NT2/D1 (cell line): ENCODE results near the gene PISD.
A peak's percentile ranks its signal among the peaks of the same experiment; 100 is the strongest.
"Not testable (repeated sequence)": the region's sequence is repeated elsewhere in the genome, so short reads cannot be mapped to it uniquely, and the experiment has no call there.

Source experiments
- DNase-seq: peaks from one replicate; pipeline ENCODE4 v3.0.0-alpha.2; 2011; ENCODE audit warnings: low read depth, low spot score
- H3K27me3 ChIP-seq: 2 replicates; pipeline ENCODE4 v1.6.0; 2011; ENCODE audit warnings: mild to moderate bottlenecking; ENCODE audit not compliant: insufficient read length, insufficient read depth
- H3K36me3 ChIP-seq: 2 replicates; pipeline ENCODE4 v1.6.1; 2011; ENCODE audit warnings: mild to moderate bottlenecking, low read length, mixed read lengths; ENCODE audit not compliant: insufficient read depth, insufficient read length
- H3K4me1 ChIP-seq: 2 replicates; pipeline ENCODE4 v1.5.1; 2011; ENCODE audit not compliant: insufficient read depth, insufficient read length
- H3K4me3 ChIP-seq: 2 replicates; pipeline ENCODE4 v1.5.1; 2011; ENCODE audit warnings: low read depth; ENCODE audit not compliant: insufficient read length
- H3K9ac ChIP-seq: 2 replicates; pipeline ENCODE4 v1.6.0; 2011; ENCODE audit warnings: low read depth; ENCODE audit not compliant: insufficient read length
- H3K9me3 ChIP-seq: 2 replicates; pipeline ENCODE4 v1.5.1; 2011; ENCODE audit warnings: mild to moderate bottlenecking, low read length; ENCODE audit not compliant: insufficient read depth
- SUZ12 ChIP-seq: IDR thresholded peaks from 2 replicates; pipeline ENCODE4 v1.6.1; 2011; ENCODE audit not compliant: insufficient read length, insufficient read depth; ENCODE audit errors: extremely low read depth
- YY1 ChIP-seq: IDR thresholded peaks from 2 replicates; pipeline ENCODE4 v1.6.1; 2011; ENCODE audit not compliant: insufficient read length, insufficient read depth
- ZNF274 ChIP-seq: IDR thresholded peaks from 2 replicates; pipeline ENCODE4 v1.6.1; 2011; ENCODE audit warnings: mild to moderate bottlenecking, low read depth, low read length

The PISD gene

GRCh38 chr22:31662668-31663037, 638 bp upstream of the PISD start:
- no peak for DNase-seq
- peak overlapping the region; percentile 71 for H3K4me3 ChIP-seq
- no peaks in the 10 kb centered on the region for H3K27me3 ChIP-seq
- TF ChIP-seq ZNF274 (no peak), SUZ12 (no peak), YY1 (no peak)
- no peaks in the 10 kb centered on the region for H3K4me1 ChIP-seq
- no peaks in the 10 kb centered on the region for H3K9me3 ChIP-seq
- no peaks in the 10 kb centered on the region for H3K36me3 ChIP-seq
- H3K9ac ChIP-seq = peak overlapping the region; percentile 65

DNA sequence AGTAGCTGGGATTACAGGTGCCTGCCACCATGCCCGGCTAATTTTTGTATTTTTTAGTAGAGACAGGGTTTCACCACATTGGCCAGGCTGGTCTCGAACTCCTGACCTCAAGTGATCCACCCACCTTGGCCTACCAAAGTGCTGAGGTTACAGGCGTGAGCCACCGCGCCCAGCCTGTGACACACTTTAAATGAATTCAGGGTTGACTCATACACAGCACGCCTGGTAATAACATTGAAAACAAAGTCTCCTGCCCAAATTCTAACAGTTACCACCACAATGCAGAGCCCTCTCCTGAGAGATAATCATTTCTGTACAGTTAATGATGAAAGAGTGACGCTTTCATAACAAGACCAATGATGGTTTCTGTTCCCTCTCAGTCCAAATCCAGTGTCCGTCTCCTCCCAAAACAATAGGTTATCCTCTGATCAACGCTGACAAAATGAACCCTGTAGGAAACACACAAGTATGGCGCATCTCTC, 1.1 kb downstream of the PISD start:
- not testable (repeated sequence) for DNase-seq, H3K27me3 ChIP-seq, H3K9me3 ChIP-seq, H3K36me3 ChIP-seq, H3K4me1 ChIP-seq
- Histone ChIP-seq H3K4me3 (peak overlapping the region; percentile 71), H3K9ac (peak overlapping the region; percentile 79)

- no peak for TF ChIP-seq ZNF274
- Histone ChIP-seq H3K36me3 (peaks cover 3% of the 10 kb centered on the region), H3K27me3 (no peaks in the 10 kb centered on the region), H3K9me3 (no peaks in the 10 kb centered on the region), H3K4me3 (no peak overlapping the region), H3K4me1 (no peaks in the 10 kb centered on the region), H3K9ac (no peak overlapping the region)
- no peak for DNase-seq
Observed at GRCh38 chr22:31659246-31659645, 2.8 kb downstream of the PISD start.

- DNase-seq = no peak
- Histone ChIP-seq H3K27me3 (no peaks in the 10 kb centered on the region), H3K4me3 (no peak overlapping the region), H3K9ac (no peak overlapping the region), H3K9me3 (no peaks in the 10 kb centered on the region), H3K4me1 (no peaks in the 10 kb centered on the region), H3K36me3 (peaks cover 8% of the 10 kb centered on the region)
- TF ChIP-seq SUZ12 = no peak
- no peak for TF ChIP-seq ZNF274
- TF ChIP-seq YY1 = no peak
Observed at GRCh38 chr22:31654408-31654807, 7.6 kb downstream of the PISD start.

GRCh38 chr22:31653944-31654343, 8.1 kb downstream of the PISD start:
- TF ChIP-seq ZNF274 (no peak), YY1 (no peak), SUZ12 (no peak)
- Histone ChIP-seq H3K27me3 (no peaks in the 10 kb centered on the region), H3K9me3 (no peaks in the 10 kb centered on the region), H3K36me3 (peaks cover 13% of the 10 kb centered on the region), H3K4me3 (no peak overlapping the region), H3K4me1 (no peaks in the 10 kb centered on the region), H3K9ac (no peak overlapping the region)
- DNase-seq = no peak

DNA sequence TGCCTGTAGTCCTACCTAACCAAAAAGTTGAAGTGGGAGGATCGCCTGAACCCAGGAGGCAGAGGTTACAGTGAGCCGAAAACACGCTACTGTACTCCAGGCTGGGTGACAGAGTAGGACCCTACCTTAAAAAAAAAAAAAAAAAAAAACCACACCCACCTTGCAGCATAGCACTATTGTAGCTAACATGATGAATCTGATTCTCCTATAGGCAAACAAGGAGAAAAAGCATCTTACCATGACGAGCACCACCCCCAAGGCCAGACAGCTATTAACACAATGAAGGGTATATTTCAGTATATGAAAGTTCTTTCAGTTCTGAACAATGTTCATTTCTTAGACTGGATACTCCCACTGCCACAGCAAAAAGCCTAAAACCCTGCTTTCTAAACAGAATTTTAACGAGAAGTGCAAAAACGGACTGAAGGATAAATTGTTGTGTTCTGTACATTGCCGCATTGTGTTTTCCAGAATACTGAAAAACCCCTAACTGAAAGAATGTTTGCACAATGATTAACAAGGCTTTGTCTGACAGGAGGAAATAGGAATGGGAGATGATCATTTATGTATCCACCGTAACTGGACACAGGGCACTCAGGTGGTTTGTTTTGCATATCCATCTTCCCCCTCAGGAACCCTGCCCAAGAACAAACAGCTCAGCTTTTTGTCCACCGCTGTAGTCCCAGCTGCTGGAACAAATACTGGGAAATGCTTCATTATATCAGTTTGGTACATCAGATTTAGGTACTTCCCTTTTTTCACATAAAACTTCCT, 8.9 kb downstream of the PISD start:
- TF ChIP-seq ZNF274 (no peak), SUZ12 (no peak), YY1 (no peak)
- Histone ChIP-seq H3K9ac (no peak overlapping the region), H3K4me1 (no peaks in the 10 kb centered on the region), H3K4me3 (no peak overlapping the region), H3K36me3 (peaks cover 18% of the 10 kb centered on the region), H3K9me3 (no peaks in the 10 kb centered on the region), H3K27me3 (no peaks in the 10 kb centered on the region)
- DNase-seq = no peak

- TF ChIP-seq ZNF274 (no peak), SUZ12 (no peak), YY1 (no peak)
- Histone ChIP-seq H3K4me3 (no peak overlapping the region), H3K9ac (no peak overlapping the region), H3K36me3 (peaks cover 29% of the 10 kb centered on the region), H3K4me1 (peaks cover 4% of the 10 kb centered on the region), H3K27me3 (no peaks in the 10 kb centered on the region), H3K9me3 (no peaks in the 10 kb centered on the region)
- DNase-seq = no peak
Observed at GRCh38 chr22:31652088-31652487, 9.9 kb downstream of the PISD start.

DNA sequence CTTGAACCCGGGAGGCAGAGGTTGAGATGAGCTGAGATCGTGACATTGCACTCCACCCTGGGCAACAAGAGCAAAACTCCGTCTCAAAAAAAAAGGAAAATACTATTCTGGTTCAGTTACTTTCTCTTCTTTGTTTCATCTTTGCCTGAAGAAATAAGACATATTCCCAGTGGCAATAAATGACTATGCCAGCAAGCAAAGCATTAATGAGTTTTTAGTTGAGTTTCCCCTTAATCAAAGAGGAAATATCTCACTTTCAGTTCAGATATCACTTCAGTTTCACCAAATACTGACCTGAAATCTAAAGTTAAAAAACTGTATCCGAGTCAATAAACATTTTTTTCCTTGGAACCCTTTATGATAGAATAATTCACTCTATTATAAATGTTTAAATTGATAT, 10.4 kb downstream of the PISD start:
- H3K27me3 ChIP-seq = no peaks in the 10 kb centered on the region
- no peak for TF ChIP-seq ZNF274
- no peak for TF ChIP-seq YY1
- no peak for TF ChIP-seq SUZ12
- no peak overlapping the region for H3K9ac ChIP-seq
- no peaks in the 10 kb centered on the region for H3K9me3 ChIP-seq
- no peak for DNase-seq
- H3K36me3 ChIP-seq = peaks cover 30% of the 10 kb centered on the region
- peaks cover 5% of the 10 kb centered on the region for H3K4me1 ChIP-seq
- no peak overlapping the region for H3K4me3 ChIP-seq
